ENCODE measurements around the gene ACKR2. TPM values are rescaled to one million over a fixed set of nuclear protein-coding genes. Genes with fewer than 3 reads are reported as not detected.

The ACKR2 gene
- total RNA-seq, 1 experiment from 2014 or later, result 0.76 TPM

GRCh38 chr3:42871592-42872196 lies 62.4 kb downstream of the ACKR2 start:
- no peak for DNase-seq (ENCODE audit: low read depth, low spot score)
- intact Hi-C loops (cut with micrococcal nuclease), result no loop called here
- Histone ChIP-seq H3K4me2 (ENCODE audit: low read length) (no peak overlapping the region), H3K27me3 (ENCODE audit: insufficient read depth, low read length) (no peaks in the 10 kb centered on the region), H3K4me3 (replicated peaks in 1 of 2; ENCODE audit: low read depth in 1 of 2, low read length in 2 of 2) (no peak overlapping the region), H4K20me1 (ENCODE audit: insufficient read depth) (no peaks in the 10 kb centered on the region), H3K9me3 (ENCODE audit: control insufficient read depth in 1 of 2, insufficient read depth in 1 of 2, low read depth in 1 of 2, low read length in 2 of 2) (no peaks in the 10 kb centered on the region), H3K36me3 (ENCODE audit: control insufficient read depth in 1 of 2, insufficient read depth in 2 of 2, low read length in 2 of 2) (no peaks in the 10 kb centered on the region), H3K4me1 (ENCODE audit: control insufficient read depth in 1 of 2, insufficient read depth in 2 of 2, low read length in 2 of 2) (no peaks in the 10 kb centered on the region), H3K27ac (ENCODE audit: low read depth, low read length) (no peak overlapping the region), H3K9me2 (ENCODE audit: insufficient read depth) (no peaks in the 10 kb centered on the region), H3K79me2 (ENCODE audit: insufficient read depth, low read length) (no peaks in the 10 kb centered on the region), H2AFZ (ENCODE audit: low read depth, low read length, poor library complexity, severe bottlenecking) (no peak overlapping the region), H3K9ac (ENCODE audit: low read length) (no peak overlapping the region)
- BruUV-seq (replicated peaks), result no TSS peak
- TF ChIP-seq TCF7L2 (IDR thresholded peaks at IDR 0.05; ENCODE audit: borderline replicate concordance, extremely low read depth, insufficient read depth, insufficient read length) (no peak), YY1 (IDR thresholded peaks at IDR 0.05; ENCODE audit: extremely low read depth, insufficient replicate concordance, low read depth, low read length) (no peak), EZH2 (IDR thresholded peaks at IDR 0.05) (no peak), RAD21 (IDR thresholded peaks at IDR 0.05; ENCODE audit: low read depth) (no peak)
- TF ChIP-seq, protein P1, sequence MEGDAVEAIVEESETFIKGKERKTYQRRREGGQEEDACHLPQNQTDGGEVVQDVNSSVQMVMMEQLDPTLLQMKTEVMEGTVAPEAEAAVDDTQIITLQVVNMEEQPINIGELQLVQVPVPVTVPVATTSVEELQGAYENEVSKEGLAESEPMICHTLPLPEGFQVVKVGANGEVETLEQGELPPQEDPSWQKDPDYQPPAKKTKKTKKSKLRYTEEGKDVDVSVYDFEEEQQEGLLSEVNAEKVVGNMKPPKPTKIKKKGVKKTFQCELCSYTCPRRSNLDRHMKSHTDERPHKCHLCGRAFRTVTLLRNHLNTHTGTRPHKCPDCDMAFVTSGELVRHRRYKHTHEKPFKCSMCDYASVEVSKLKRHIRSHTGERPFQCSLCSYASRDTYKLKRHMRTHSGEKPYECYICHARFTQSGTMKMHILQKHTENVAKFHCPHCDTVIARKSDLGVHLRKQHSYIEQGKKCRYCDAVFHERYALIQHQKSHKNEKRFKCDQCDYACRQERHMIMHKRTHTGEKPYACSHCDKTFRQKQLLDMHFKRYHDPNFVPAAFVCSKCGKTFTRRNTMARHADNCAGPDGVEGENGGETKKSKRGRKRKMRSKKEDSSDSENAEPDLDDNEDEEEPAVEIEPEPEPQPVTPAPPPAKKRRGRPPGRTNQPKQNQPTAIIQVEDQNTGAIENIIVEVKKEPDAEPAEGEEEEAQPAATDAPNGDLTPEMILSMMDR (IDR thresholded peaks at IDR 0.05 in 2 of 3, conservative IDR thresholded peaks at IDR 0.05 in 1 of 3; ENCODE audit: borderline replicate concordance in 1 of 3, insufficient read depth in 1 of 3, low read depth in 2 of 3, low read length in 2 of 3), result no peak
- ChIA-PET CTCF (no interaction called here), RAD21 (ENCODE audit: low non-redundant PET in 1 of 2, low total read pairs in 2 of 2, uncharacterized antibody in 2 of 2, unreplicated experiment in 2 of 2) (interaction anchor here in 1 of 2 experiments (0.7 kb wide), 1 partner anchor 165 kb away, joined by 3 read pairs; no protein-coding TSS in a partner anchor), POLR2A (no interaction called here)
- ATAC-seq, result no peak

- ChIA-PET RAD21 (ENCODE audit: low non-redundant PET in 1 of 2, low total read pairs in 2 of 2, uncharacterized antibody in 2 of 2, unreplicated experiment in 2 of 2) (no interaction called here), CTCF (no interaction called here), POLR2A (no interaction called here)
- H3K9me2 ChIP-seq (ENCODE audit: insufficient read depth), result no peaks in the 10 kb centered on the region
- H3K9ac ChIP-seq (ENCODE audit: low read length), result no peak overlapping the region
- H3K27me3 ChIP-seq (ENCODE audit: insufficient read depth, low read length), result no peaks in the 10 kb centered on the region
- no peaks in the 10 kb centered on the region for H3K9me3 ChIP-seq (ENCODE audit: control insufficient read depth in 1 of 2, insufficient read depth in 1 of 2, low read depth in 1 of 2, low read length in 2 of 2)
- H4K20me1 ChIP-seq (ENCODE audit: insufficient read depth), result no peaks in the 10 kb centered on the region
- intact Hi-C loops (cut with micrococcal nuclease), result no loop called here
- BruUV-seq (replicated peaks), result no TSS peak
- H3K36me3 ChIP-seq (ENCODE audit: control insufficient read depth in 1 of 2, insufficient read depth in 2 of 2, low read length in 2 of 2), result no peaks in the 10 kb centered on the region
- H3K4me2 ChIP-seq (ENCODE audit: low read length), result no peak overlapping the region
- H3K4me3 ChIP-seq (replicated peaks in 1 of 2; ENCODE audit: low read depth in 1 of 2, low read length in 2 of 2), result no peak overlapping the region
- ATAC-seq (no peak), DNase-seq (ENCODE audit: low read depth, low spot score) (no peak)
- H2AFZ ChIP-seq (ENCODE audit: low read depth, low read length, poor library complexity, severe bottlenecking), result no peak overlapping the region
- no peaks in the 10 kb centered on the region for H3K79me2 ChIP-seq (ENCODE audit: insufficient read depth, low read length)
- no peaks in the 10 kb centered on the region for H3K4me1 ChIP-seq (ENCODE audit: control insufficient read depth in 1 of 2, insufficient read depth in 2 of 2, low read length in 2 of 2)
- H3K27ac ChIP-seq (ENCODE audit: low read depth, low read length), result no peak overlapping the region
- TF ChIP-seq ZFX (IDR thresholded peaks at IDR 0.05) (no peak), SIN3A (IDR thresholded peaks at IDR 0.05; ENCODE audit: low read depth) (no peak), CEBPB (IDR thresholded peaks at IDR 0.05; ENCODE audit: low read depth) (no peak), REST (IDR thresholded peaks at IDR 0.05; ENCODE audit: low read depth) (no peak), TCF7L2 (IDR thresholded peaks at IDR 0.05; ENCODE audit: borderline replicate concordance, extremely low read depth, insufficient read depth, insufficient read length) (no peak), JUND (IDR thresholded peaks at IDR 0.05) (no peak), EZH2 (IDR thresholded peaks at IDR 0.05) (no peak), ZNF274 (IDR thresholded peaks at IDR 0.05; ENCODE audit: low read depth, low read length) (no peak)
Measured at GRCh38 chr3:42872718-42873117, 63.5 kb downstream of the ACKR2 start.
